GM19240 (cell line): ENCODE data around the gene MEGF6.
A peak's percentile ranks its signal among the peaks of the same experiment; 100 is the strongest.
"Not testable (repeated sequence)": the region's sequence is repeated elsewhere in the genome, so short reads cannot be mapped to it uniquely, and the experiment has no call there.

Source experiments
- DNase-seq: peaks from one replicate; pipeline ENCODE4 v3.0.0; 2011; ENCODE audit warnings: low spot score; ENCODE audit not compliant: insufficient read length

MEGF6 gene

DNA sequence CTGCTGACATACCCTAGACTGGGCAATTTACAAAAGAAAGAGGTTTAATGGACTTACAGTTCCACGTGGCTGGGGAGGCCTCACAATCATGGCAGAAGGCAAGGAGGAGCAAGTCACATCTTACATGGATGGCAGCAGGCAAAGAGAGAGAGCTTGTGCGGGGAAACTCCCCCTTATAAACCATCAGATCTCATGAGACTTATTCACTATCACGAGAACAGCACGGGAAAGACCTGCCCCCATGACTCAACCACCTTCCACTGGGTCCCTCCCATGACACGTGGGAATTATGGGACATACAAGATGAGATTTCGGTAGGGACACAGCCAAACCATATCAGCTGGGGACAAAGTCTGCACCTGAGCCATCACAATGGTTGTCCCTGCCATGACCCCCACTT, 35.8 kb downstream of the MEGF6 start:
- DNase-seq, result not testable (repeated sequence)

- DNase-seq, result no peak
These were observed 37.8 kb downstream of the MEGF6 start for GRCh38 chr1:3573500-3573899.

- not testable (repeated sequence) for DNase-seq
These were observed 38.7 kb downstream of the MEGF6 start for GRCh38 chr1:3572638-3573037.

DNA sequence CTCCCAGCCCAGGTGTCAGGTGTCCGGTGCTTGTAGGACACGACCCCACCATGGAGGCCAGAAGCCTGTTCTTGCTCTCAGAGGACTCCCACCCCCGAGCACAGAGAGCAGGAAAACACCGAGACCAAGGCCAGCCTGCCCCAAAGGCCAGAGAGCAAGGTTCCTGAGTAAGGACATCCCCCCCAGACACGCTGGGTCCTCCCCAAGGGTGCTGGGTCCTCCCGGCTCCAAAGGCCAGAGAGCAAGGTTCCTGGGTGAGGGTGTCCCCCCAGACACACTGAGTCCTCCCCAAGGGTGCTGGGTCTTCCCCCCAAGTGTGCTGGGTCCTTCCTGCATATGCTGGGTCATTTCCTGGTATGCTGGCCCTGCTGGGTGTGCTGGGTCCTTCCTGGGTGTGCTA, 40.0 kb downstream of the MEGF6 start:
- no peak for DNase-seq

GRCh38 chr1:3570066-3570986, 41.0 kb downstream of the MEGF6 start:
- DNase-seq, result no peak

DNA sequence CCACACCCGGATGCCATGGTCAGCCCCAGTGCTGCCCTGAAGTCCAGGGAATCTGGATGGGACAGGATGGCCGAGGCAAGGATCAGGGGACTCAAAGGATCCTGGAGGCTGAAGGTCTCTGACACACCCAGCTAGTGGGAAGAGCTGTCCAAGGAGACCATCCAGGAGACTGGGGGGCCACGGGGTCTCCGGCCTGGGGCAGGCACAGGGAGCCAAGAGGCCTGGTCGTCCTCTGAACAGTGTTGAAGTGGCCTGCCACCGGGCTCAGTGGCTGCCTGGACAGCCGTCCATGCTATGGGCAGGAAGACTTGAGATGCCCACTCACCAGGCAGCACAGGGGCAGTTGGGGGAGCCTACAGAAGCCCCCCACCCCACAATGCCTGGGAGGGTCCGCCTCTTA, 41.9 kb downstream of the MEGF6 start:
- DNase-seq, result no peak

DNA sequence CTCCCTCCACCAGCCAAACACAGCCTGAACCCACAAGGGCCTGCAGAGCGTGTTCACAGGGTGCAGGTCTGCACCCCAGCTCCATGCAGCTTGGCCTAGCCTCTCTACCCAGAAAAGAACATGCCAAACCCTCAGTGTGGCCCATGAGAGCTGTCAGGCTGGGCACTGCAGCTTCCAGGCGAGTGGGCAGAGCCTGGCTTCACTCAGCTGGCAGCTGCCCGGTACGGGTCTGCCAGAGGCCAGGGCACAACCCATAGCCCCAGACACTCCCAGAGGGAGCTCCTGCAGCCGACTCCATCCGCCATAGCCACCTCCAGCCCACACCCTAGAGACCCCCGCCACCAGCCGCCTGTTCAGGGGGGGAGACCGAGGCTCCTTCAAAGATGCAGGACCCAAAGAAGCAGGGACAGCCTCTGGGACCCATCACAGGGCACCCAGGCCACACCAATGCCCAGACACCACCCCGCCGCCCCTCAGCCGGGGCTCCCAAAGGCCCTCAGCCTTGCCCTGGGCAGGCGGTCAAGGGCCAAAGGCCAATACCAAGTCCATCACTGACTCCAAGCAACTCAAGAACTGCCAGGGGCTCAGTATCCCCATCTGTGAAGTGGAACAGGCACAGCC, 42.4 kb downstream of the MEGF6 start:
- no peak for DNase-seq

DNA sequence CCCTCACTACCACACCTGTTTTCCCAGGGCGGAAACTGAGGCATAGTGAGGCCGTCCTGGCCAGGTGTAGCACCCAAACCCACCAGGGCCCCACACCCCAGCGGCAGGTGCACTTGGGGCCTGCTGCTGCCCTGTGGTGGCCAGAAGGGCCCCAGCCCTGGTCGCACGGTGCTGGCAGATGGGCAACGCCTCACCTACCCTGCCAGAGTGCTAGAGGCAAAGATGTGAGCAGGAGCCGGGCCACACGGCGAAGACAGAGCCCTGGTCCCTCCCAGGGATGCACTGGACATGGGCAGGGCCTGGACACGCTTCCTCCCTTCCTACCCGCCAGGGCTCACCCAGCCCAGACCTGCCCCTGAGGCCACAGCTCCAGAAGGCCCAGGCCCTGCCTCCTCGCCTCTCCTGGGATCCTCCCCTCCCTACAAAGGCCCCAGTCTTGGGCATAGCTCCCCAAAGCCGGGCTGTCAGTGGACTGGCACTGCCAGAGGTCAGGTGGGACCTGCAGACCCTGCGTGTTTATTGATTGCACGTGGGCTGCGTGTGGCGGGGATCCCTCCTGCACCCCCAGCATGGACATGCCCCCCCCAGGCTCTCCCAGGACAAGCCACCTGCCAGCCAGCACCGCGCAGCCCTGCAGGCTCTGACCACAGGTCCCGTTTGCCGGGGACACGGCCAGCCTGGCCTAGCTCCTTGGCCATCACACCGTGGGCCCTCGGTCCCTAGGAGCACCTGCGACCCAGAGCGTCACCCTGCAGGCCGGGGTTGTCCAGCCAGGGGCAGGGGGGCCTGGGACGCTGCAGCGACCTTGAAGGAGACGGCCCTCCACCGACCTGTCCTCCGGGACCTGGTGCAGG, 44.1 kb downstream of the MEGF6 start:
- no peak for DNase-seq

DNA sequence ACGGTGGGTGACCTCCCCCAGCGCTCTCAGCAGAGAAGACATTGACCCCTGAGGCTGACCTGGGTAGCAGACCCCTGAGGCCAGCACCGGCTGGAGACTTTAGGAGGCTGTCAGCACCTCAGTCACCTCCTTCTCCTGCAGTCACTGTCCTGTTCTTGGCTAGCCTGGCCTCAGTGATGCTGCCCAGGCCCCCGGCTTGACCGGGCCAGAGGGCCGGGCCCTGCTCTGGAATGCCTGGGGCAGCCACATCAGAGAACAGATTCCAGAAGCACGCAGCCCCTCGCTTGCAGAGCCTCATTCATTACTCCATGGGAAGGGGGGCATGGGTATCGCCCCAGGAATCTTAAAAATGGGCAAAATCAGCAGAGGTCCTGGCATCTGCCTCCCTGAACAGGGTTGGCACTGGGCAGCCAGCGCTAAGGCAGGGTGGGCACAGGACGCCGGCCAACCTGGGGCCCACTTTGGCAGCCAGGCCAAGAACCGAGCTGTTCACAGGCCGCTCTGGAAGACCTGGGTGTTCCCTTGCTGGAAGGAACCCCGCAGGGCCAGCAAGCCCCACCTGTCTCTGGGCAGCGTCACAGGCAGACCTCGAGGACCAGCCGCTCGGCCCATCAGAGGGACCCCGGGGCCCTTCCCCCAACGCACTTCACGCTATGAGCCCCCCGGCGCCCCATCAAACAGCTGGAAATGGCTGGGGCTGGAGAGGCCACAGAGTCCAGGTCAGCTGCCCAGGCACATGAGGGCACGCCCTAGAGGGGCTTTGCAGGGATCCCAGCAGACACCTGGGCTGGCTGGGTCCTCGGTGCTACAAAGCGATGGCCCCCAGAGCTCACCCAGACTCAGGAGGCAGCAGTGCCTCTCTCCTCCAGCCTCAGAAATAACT, 45.1 kb downstream of the MEGF6 start:
- no peak for DNase-seq

- DNase-seq, result peak; percentile 85
These were observed 46.1 kb downstream of the MEGF6 start for GRCh38 chr1:3564921-3565831.

GRCh38 chr1:3563610-3564009, 47.7 kb downstream of the MEGF6 start:
- no peak for DNase-seq

- no peak for DNase-seq
These were observed 48.2 kb downstream of the MEGF6 start for GRCh38 chr1:3563125-3563524.

GRCh38 chr1:3562712-3563111, 48.6 kb downstream of the MEGF6 start:
- DNase-seq, result no peak

GRCh38 chr1:3561702-3562101, 49.6 kb downstream of the MEGF6 start:
- no peak for DNase-seq

DNA sequence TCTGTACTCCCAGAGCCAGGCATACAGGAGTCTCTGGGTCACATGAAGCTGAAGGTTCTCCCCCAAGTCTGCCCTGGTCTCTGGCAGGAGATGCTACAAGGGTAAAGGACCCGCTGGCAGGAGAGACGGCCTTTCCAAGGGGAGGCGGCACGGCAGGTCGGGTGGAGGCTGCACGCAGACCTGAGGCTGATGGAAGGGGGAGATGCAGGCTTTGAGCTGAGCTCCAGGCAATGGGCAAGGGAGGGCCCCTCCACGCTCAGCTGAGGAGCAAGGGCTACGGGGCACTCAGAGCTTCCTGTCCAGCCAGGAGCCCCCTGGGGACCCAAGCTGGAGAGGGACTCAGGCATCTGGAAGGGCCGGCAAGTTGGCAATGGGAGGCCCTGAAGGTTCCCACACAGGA, 50.3 kb downstream of the MEGF6 start:
- DNase-seq, result no peak

- DNase-seq, result no peak
These were observed 50.9 kb downstream of the MEGF6 start for GRCh38 chr1:3560251-3560871.

- no peak for DNase-seq
These were observed 53.1 kb downstream of the MEGF6 start for GRCh38 chr1:3558036-3558726.

DNA sequence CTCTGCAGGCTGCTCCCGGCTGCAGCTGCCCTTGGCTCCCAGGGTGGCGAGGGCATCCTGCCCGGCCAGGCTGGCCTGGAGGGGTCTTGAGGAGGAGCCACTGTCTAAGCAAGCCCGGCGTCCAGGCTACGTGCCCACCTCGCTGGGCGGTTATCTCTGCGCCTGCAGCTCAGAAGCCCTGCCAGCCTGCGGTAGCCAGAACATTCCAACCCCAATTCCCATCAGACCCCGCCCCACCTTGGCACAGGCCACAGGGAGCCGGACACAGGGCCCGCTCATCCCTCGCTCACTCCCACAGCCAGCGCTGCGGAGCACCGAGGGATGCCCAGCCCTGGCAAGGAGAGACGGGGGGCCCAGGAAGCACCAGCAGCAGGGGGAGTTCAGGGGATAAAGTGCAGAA, 53.9 kb downstream of the MEGF6 start:
- no peak for DNase-seq

DNA sequence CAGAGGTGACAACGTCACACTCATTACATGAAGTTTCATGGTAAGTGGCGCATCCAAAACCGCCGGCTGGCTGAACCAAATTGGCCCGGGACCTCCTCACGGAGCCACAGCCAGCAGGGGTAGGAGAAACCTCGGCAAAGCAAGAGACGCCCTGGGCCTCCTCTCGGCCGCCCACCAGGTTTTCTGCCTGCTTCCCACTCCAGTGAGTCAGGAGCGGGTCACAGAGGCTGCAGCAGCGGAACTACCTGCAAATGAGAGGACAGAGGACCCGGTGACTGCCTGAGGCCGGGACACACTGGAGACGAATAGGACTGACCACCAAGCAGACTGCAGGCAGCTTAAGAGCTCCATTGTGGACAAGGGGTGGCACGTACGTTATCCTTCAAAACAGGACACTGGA, 55.0 kb downstream of the MEGF6 start:
- DNase-seq, result no peak
